Stimulated activated effector memory CD8-positive, alpha-beta T cell treated with anti-CD3 and anti-CD28 coated beads, Interleukin-12 subunit alpha, Interleukin-12 subunit beta, amount 100 ng/mL, for 72 hours (primary cell): ENCODE results near the gene GOLPH3.
"Not testable (repeated sequence)": the region's sequence is repeated elsewhere in the genome, so short reads cannot be mapped to it uniquely, and the experiment has no call there.

Source experiments
- ATAC-seq: fragments of 150-1000 bp; cut with Tn5 transposase; 2 replicates; pipeline ENCODE4 v1.10.0; 2021
- DNase-seq, 2 donors: peaks; one replicate each; pipeline ENCODE4 v3.0.0; 2021 to 2022; ENCODE audit warnings: low spot score in 2 of 2
- H3K27ac Mint-ChIP-seq: one replicate; pipeline ENCODE4 v1.8.0; 2022; ENCODE audit warnings: mild to moderate bottlenecking, mixed read lengths
- H3K36me3 Mint-ChIP-seq: one replicate; pipeline ENCODE4 v1.8.0; 2022; ENCODE audit warnings: mild to moderate bottlenecking, mixed read lengths
- H3K4me1 Mint-ChIP-seq: one replicate; pipeline ENCODE4 v1.8.0; 2022; ENCODE audit warnings: mixed read lengths
- H3K4me3 Mint-ChIP-seq: one replicate; pipeline ENCODE4 v1.8.0; 2022; ENCODE audit warnings: mild to moderate bottlenecking, mixed read lengths
- H3K9me3 Mint-ChIP-seq: one replicate; pipeline ENCODE4 v1.8.0; 2022; ENCODE audit warnings: mixed read lengths

The GOLPH3 gene

DNA sequence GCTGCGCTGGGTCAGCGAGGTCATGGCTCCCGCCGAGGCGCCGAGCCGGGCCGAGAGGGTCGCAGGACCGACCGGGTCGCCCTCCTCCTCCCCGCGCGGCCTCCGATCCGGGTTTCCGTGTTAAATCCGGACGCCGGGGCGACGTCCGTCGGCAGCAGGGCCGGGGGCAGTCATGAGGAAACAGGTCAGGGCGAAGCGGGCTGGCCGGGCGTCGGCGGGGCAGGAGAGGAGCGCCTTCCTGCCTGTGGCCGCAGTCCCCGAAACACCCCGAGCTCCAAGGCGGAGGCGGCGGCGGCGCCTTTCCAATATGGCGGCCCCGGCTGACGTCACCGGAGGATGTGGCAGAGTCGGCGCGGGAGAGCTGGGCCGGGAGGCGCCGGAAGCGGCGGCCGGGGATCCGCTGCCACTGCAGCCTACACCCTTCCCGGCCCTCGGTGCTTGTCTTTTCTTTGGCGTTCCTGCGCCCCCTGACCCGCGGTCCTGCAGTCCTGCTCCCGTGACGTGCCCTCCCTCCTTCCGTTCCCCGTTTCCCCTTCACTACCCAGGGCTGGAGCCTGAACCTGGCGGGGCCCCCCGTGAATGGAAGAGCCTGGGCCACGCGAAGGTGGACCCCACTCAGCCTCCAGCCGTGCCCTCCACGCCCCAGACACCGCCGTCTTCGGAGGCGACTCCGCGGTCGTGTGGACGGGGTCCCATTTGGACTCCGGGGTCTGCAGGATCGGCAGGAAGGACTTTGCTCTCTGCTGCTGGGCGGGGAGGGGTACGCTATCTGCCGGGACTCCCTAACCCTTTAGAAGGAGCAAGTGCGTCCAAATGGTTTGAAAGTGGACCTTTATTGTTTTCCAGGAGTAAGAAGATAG, at the start of gene GOLPH3:
Gene GOLPH3, minus strand, starts transcription at position 309 of the 860 bp plus-strand sequence. Its CDS starts 285 bp downstream, at position 24.
- peak; percentile 90 to 97 for DNase-seq
- H3K36me3 Mint-ChIP-seq, result peaks cover 61% of the 10 kb centered on the region
- peak within 1 kb of the TSS; percentile 98 for H3K27ac Mint-ChIP-seq
- peak; percentile 90 for ATAC-seq
- H3K9me3 Mint-ChIP-seq, result no peaks in the 10 kb centered on the region
- peaks cover 42% of the 10 kb centered on the region for H3K4me1 Mint-ChIP-seq
- peak within 1 kb of the TSS; percentile 93 for H3K4me3 Mint-ChIP-seq

DNA sequence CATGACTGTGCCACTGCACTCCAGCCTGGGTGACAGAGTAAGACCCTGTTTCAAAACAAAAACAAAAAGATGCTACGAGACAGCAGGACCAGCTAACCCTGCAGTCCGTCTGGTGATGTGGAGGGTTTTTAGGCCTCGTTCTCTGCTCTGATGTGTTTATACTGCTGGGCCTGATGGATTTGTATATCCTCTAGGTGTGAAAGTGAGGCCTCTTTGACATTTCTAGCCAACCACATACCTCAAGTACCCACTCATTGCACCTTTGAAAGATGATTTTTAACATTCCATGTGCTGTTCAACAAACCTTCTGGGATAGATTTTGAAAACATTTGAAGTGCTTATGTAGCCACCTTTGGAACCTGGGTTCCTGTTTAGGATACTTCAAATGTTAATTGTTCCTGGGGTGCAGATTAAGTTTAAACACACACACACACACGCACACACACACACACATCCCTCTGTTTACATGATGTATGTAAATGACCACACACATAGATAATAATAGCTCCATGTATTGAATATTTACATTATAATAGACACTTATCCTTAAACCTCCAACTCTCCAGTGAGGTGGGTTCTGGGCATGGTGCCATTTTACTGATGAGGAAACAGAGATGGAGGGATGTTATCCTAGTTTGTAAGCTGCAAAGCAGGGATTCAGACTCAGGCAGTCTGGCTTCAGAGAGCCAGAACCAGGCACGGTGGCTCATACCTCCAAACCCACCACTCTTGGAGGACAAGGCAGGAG, 48.8 kb upstream of the GOLPH3 start:
- no peak overlapping the region for H3K27ac Mint-ChIP-seq
- H3K4me3 Mint-ChIP-seq, result no peak overlapping the region
- no peaks in the 10 kb centered on the region for H3K9me3 Mint-ChIP-seq
- peaks cover 14% of the 10 kb centered on the region for H3K36me3 Mint-ChIP-seq
- H3K4me1 Mint-ChIP-seq, result no peaks in the 10 kb centered on the region
- ATAC-seq (no peak), DNase-seq (no peak)

DNA sequence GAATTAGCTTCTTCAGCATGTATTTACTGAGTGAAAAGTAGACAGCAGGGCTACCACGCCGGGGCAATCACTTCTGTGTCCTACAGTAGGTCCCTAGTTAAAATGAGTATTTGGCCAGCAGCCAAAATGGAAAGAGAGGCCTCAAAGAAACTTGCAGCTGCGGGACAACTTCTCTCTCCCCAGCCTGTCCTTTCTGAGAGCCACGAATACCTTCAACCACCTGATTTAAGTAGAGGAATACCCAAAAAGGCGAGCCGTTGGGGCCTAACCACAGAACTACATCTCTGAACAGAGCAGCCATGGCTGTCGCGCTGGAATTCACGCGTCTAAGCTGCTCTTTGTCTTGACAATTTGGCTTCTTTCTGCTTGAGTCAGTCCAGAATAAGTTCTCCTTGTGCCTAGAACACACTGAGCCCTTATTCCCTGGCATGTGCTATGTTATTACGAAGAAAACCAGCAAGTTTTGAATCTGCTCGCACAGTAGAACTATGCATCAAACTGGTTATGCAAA, 43.8 kb upstream of the GOLPH3 start:
- Mint-ChIP-seq H3K4me1 (no peaks in the 10 kb centered on the region), H3K4me3 (no peak overlapping the region), H3K36me3 (no peaks in the 10 kb centered on the region), H3K9me3 (no peaks in the 10 kb centered on the region), H3K27ac (no peak overlapping the region)
- ATAC-seq (no peak), DNase-seq (no peak)

DNA sequence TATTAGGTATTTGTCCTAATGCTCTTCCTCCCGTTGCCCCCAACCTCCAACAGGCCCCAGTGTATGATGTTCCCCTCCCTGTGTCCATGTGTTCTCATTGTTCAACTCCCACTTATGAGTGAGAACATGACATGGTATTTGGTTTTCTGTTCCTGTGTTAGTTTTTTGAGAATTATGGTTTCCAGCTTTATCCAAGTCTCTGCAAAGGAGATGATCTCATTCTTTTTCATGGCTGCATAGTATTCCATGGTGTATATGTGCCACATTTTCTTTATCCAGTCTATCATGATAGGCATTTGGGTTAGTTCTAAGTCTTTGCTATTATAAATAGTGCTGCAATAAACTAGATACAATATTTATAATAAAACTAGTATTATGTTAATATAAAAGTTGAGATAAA, 40.2 kb upstream of the GOLPH3 start:
- H3K27ac Mint-ChIP-seq, H3K4me3 Mint-ChIP-seq, H3K36me3 Mint-ChIP-seq, H3K9me3 Mint-ChIP-seq, DNase-seq, ATAC-seq: not testable (repeated sequence)
- peaks cover 18% of the 10 kb centered on the region for H3K4me1 Mint-ChIP-seq

DNA sequence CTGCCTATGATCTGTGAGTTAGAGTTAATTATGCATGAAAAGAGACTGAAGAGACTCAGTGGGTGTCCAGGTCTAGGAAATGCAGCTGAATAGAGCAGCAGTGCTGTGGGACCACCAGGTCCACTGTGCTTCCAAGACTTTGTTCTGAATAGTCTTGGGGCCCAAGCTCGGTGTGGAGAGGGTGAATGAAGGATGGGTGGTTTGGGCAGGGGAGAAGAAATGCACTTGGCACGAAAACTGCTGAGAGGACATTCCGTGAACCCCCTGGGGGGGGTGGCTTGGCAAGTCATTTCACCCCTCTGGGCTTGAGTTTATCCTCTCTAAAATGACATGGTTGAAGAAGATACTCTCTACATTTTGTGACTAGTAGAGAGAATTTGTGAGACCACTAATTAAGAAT, 36.0 kb upstream of the GOLPH3 start:
- ATAC-seq (peak; percentile 53), DNase-seq (no peak)
- Mint-ChIP-seq H3K9me3 (no peaks in the 10 kb centered on the region), H3K36me3 (no peaks in the 10 kb centered on the region), H3K4me3 (peak overlapping the region; percentile 52), H3K4me1 (peaks cover 18% of the 10 kb centered on the region), H3K27ac (peak overlapping the region; percentile 81)

DNA sequence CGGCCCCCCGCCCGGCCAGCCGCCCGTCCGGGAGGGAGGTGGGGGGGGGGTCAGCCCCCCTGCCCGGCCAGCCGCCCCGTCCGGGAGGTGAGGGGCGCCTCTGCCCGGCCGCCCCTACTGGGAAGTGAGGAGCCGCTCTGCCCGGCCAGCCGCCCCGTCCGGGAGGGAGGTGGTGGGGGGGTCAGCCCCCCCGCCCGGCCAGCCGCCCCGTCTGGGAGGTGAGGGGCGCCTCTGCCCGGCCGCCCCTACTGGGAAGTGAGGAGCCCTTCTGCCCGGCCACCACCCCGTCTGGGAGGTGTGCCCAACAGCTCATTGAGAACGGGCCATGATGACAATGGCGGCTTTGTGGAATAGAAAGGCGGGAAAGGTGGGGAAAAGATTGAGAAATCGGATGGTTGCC, 34.7 kb upstream of the GOLPH3 start:
- not testable (repeated sequence) for ATAC-seq

DNA sequence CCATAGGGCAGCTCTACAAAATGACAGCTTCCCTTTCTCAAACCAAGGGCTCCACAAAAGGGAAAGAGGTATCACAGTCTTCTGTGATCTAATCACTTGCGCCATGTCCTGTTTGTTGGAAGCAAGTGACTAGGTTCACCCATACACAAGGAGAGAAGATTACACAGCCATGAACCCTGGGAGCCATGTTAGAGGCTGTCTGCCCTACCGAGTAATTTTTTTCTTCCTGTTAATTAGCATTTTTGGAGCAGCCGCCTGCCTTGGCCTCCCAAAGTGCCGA, 33.2 kb upstream of the GOLPH3 start:
- Mint-ChIP-seq H3K9me3 (no peaks in the 10 kb centered on the region), H3K27ac (peak overlapping the region; percentile 1), H3K4me3 (no peak overlapping the region), H3K36me3 (no peaks in the 10 kb centered on the region), H3K4me1 (peaks cover 33% of the 10 kb centered on the region)
- no peak for ATAC-seq
- no peak for DNase-seq

More for the DNA sequence above, 34.7 kb upstream of the GOLPH3 start:
- H3K36me3 Mint-ChIP-seq, H3K27ac Mint-ChIP-seq, H3K9me3 Mint-ChIP-seq, DNase-seq, H3K4me3 Mint-ChIP-seq: not testable (repeated sequence)
- H3K4me1 Mint-ChIP-seq, result peaks cover 23% of the 10 kb centered on the region

DNA sequence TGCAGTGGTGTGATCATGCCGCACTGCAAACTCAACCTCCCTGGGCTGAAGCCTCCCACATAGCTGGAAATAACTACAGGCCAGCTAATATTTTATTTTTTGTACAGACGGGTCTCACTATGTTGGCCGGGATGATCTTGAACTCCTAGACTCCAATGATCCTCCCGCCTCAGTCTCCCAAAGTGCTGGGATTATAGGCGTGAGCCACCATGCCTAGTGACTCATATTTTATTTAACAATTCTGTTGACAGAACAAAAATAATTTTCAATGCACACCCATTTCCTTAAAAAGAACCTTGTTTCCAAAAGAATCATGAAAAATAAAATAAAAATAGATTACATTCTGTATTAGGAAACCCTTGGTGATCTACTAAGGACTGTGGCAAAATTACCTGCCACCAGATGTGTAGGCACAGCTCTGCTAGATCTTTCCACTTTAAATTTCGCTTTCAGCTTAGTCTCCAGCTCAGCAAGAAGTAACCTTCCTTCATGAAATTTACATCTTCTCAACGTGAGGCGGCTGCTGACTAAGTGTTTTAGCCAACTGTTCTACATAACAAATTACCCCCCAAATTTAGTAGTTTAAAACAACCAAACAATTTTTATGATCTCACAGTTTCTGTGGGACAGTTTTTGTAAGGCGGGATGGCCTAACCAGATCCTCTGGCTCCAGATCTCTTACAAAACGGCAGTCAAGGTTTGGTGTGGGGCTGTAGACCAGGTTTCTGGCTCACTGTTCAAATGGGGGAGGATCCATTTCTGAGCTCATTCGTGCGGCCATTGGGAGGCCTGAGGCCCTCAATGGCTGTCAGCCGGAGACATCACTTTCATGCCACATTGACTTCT, 32.6 kb upstream of the GOLPH3 start:
- Mint-ChIP-seq H3K36me3 (no peaks in the 10 kb centered on the region), H3K4me3 (no peak overlapping the region), H3K9me3 (no peaks in the 10 kb centered on the region), H3K4me1 (peaks cover 33% of the 10 kb centered on the region), H3K27ac (peak overlapping the region; percentile 1)
- ATAC-seq (no peak), DNase-seq (no peak)

DNA sequence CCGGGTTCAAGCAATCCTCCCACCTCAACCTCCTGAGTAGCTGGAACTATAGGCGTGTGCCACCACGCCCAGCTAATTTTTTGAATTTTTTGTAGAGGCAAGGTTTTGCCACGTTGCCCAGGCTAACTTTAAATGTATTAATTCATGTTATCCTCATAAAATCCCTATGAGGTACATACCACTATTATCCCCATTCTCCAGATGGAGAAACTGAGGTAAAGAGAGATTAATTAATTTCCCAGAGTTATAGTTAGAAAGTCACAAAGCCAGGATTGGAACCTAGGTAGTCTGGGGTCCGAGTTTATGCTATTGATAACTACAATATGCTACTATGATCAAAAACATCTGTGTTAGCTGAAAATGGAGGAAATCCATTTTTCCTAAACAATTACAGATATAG, 31.9 kb upstream of the GOLPH3 start:
- no peaks in the 10 kb centered on the region for H3K9me3 Mint-ChIP-seq
- H3K4me3 Mint-ChIP-seq, result no peak overlapping the region
- no peaks in the 10 kb centered on the region for H3K36me3 Mint-ChIP-seq
- H3K4me1 Mint-ChIP-seq, result peaks cover 28% of the 10 kb centered on the region
- ATAC-seq (no peak), DNase-seq (no peak)
- no peak overlapping the region for H3K27ac Mint-ChIP-seq

DNA sequence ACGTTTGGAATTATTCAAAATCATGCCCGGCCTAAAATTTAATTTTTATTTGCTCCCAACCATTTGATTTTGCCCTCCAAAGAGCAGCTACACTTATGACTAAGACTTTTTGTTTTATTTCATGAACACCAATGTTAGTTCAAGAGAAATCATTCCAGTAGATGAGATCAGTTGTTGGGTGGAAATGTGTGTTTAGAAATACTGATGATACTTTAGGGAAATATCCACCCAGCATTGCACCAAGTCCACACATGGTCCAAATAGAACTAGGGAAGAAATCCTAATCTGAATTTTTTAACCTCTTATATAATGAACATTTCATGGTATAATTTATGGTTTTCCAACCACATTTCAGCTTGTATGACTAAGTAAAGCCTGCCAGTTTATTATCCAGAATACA, 28.3 kb upstream of the GOLPH3 start:
- Mint-ChIP-seq H3K4me1 (peaks cover 15% of the 10 kb centered on the region), H3K9me3 (no peaks in the 10 kb centered on the region), H3K27ac (no peak overlapping the region), H3K4me3 (no peak overlapping the region), H3K36me3 (no peaks in the 10 kb centered on the region)
- no peak for DNase-seq
- ATAC-seq, result no peak

DNA sequence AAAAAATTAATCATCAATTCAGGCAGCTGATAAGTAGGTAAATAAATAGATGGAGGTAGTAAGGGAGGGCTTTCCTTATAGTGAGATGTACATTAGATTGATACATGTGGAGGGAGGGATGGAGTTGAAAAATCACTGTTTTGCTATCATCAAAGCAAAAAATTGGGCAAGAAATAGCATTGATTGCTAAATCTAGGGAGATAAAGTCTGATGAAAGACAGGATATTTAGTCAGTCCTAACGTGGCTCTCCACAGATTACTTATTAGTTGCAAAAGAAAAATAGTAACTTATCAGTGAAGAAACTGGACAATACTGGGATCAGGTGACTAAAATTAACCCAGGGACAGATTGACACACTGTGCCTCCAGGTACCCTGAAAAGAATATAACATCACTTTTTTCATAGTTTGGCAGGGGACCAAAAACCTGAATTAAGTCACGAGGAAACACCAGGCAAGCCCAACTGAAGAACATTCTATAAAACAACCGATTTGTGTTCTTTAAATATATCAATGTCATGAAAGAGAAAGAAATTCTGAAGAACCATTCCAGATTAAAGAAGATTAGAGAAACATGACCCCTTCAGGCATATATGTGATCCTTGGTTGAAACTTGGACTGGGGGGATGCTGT, 27.1 kb upstream of the GOLPH3 start:
- peaks cover 15% of the 10 kb centered on the region for H3K4me1 Mint-ChIP-seq
- no peaks in the 10 kb centered on the region for H3K36me3 Mint-ChIP-seq
- ATAC-seq, result no peak
- H3K4me3 Mint-ChIP-seq, result no peak overlapping the region
- DNase-seq, result no peak
- H3K27ac Mint-ChIP-seq, result no peak overlapping the region
- no peaks in the 10 kb centered on the region for H3K9me3 Mint-ChIP-seq

DNA sequence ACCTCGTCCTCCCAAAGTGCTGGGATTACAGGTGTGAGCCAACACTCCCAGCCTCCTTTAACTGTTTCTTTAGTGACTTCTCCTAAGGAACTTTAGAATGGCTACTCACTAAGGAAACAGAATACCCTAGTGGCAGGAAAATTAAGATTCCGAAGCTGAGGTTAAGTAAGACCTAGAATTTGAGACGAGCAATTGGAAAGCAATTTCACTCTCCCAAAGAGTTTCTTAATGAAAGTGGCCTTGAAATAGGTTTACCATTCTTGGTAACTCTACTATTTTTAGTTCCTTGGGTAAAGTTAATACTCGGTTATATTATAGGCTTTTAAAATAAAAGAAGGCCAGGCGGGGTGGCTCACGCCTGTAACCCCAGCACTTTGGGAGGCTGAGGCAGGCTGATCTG, 22.9 kb upstream of the GOLPH3 start:
- DNase-seq (no peak), ATAC-seq (no peak)
- Mint-ChIP-seq H3K4me1 (peaks cover 6% of the 10 kb centered on the region), H3K9me3 (no peaks in the 10 kb centered on the region), H3K4me3 (no peak overlapping the region), H3K27ac (no peak overlapping the region), H3K36me3 (no peaks in the 10 kb centered on the region)

DNA sequence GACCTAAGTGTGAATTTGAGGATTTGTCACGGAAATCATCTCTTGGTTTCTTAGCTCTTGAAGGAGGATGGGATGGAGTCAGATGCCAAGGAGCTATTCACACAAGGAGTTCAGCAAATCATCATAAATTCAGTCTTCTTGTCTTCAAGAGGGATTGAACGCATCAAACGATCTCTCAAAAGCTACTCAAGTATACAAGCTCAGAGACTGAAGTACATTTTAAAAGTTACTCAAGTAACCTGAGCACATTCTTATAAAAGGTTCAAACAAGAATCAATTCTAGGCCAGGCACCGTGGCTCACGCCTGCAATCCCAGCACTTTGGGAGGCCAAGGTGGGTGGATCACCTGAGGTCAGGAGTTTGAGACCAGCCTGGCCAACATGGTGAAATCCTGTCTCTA, 21.1 kb upstream of the GOLPH3 start:
- no peak for ATAC-seq
- H3K4me1 Mint-ChIP-seq, result peaks cover 6% of the 10 kb centered on the region
- no peak overlapping the region for H3K4me3 Mint-ChIP-seq

DNA sequence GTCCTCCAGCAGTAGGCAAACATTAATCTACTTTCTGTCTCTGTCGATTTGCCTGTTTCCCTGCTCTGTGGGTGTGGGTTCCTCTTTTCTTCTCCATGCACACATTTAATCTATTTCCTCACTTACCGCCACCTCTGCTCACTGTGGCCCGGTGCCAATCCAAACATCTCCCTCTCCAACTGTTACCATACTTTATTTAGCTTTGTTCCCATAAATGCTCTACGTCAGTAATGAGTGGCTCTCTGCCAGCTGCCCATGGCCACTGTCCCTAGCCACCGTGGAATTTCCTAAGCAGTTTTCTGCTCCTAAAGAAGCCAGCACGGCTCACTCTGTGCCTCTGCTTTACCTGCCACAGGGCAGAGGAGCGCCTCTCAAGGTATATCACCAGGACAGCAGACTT, 19.5 kb upstream of the GOLPH3 start:
- no peak for ATAC-seq
- Mint-ChIP-seq H3K36me3 (no peaks in the 10 kb centered on the region), H3K4me1 (peaks cover 6% of the 10 kb centered on the region), H3K4me3 (no peak overlapping the region), H3K9me3 (no peaks in the 10 kb centered on the region), H3K27ac (no peak overlapping the region)
- no peak for DNase-seq

More for the DNA sequence above, 21.1 kb upstream of the GOLPH3 start:
- Mint-ChIP-seq H3K9me3 (no peaks in the 10 kb centered on the region), H3K36me3 (no peaks in the 10 kb centered on the region), H3K27ac (no peak overlapping the region)
- DNase-seq, result no peak

DNA sequence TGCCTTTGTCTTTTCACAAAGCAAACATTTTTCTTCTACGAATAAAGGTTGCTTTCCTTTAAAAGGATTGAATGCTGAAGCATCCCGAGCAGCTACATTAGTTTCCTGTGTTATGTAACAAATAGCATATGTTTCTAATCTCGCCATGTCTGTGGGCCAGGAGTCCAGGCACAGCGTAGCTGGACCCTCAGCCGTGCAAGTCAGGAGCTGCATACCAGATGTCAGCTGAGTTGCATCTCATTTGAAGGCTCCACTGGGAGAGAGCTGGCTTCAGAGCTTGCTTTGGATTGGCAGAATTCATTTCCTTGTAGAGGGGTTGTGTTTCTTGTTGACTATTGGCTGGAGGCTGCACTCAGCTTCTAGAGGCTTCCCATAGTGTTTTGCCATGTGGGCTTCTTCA, 16.0 kb upstream of the GOLPH3 start:
- H3K9me3 Mint-ChIP-seq, result no peaks in the 10 kb centered on the region
- no peak for ATAC-seq
- DNase-seq, result no peak

More for the DNA sequence above, 16.0 kb upstream of the GOLPH3 start:
- no peak overlapping the region for H3K27ac Mint-ChIP-seq
- H3K36me3 Mint-ChIP-seq, result no peaks in the 10 kb centered on the region
- no peak overlapping the region for H3K4me3 Mint-ChIP-seq
- H3K4me1 Mint-ChIP-seq, result peaks cover 6% of the 10 kb centered on the region
